ENCODE results near the gene XIRP2. TPM values are rescaled to one million over a fixed set of nuclear protein-coding genes. Genes with fewer than 3 reads are reported as not detected.

XIRP2 gene, protein sequence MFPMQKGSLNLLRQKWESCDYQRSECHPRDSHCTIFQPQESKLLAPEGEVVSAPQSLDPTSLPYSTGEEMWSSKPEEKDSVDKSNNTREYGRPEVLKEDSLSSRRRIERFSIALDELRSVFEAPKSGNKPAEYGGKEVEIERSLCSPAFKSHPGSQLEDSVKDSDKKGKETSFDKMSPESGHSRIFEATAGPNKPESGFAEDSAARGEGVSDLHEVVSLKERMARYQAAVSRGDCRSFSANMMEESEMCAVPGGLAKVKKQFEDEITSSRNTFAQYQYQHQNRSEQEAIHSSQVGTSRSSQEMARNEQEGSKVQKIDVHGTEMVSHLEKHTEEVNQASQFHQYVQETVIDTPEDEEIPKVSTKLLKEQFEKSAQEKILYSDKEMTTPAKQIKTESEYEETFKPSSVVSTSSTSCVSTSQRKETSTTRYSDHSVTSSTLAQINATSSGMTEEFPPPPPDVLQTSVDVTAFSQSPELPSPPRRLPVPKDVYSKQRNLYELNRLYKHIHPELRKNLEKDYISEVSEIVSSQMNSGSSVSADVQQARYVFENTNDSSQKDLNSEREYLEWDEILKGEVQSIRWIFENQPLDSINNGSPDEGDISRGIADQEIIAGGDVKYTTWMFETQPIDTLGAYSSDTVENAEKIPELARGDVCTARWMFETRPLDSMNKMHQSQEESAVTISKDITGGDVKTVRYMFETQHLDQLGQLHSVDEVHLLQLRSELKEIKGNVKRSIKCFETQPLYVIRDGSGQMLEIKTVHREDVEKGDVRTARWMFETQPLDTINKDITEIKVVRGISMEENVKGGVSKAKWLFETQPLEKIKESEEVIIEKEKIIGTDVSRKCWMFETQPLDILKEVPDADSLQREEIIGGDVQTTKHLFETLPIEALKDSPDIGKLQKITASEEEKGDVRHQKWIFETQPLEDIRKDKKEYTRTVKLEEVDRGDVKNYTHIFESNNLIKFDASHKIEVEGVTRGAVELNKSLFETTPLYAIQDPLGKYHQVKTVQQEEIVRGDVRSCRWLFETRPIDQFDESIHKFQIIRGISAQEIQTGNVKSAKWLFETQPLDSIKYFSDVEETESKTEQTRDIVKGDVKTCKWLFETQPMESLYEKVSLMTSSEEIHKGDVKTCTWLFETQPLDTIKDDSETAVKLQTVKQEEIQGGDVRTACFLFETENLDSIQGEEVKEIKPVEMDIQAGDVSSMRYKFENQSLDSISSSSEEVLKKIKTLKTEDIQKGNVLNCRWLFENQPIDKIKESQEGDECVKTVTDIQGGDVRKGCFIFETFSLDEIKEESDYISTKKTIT (N-terminal part only)
- total RNA-seq = 9.4 and 35.7 TPM in 2 replicates
- polyA plus RNA-seq (2012) = 1.1 TPM

DNA sequence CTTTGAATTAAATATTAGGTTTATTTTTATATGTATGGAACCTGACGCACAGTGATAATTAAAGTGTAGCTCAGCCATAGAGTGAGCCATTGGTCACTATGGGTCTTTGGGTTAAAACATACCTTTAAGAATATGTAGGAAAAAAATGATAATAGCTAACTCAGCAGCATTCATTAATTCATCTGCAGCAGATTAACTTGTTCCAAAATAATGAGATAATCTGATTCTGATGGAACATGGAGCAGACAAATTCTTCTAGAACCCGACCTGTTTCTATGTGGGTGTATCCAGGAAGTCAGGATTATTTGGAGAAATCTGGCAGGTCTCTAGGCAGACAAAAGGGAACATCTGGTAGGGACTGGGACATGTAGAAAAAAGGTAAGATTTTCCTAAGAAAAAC, at the start of gene XIRP2:
XIRP2 (plus strand) TSS at position 301 of the 400 bp plus-strand sequence. CDS start 15,003 bp downstream, outside the sequence.
- DNase-seq (ENCODE audit: low read depth) = no peak

DNA sequence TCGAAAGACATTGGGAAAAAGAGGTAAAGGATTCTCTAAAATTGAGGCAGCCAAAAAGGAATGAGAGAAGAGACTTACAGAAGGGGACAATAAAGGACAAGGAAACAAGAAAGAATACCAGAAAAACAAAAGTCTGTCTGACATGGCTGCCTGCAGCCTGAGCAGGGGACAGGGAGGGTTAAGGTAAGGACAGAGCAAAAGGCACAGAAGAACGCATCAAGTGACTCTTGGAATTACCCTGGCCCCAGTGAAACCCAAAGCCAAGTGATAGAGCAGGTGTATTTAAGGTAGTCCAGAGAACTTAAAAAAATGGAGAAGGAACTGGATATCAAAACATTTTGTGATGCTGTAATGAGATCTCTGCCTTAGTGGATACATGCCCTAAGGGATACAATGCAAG, 47.1 kb upstream of the XIRP2 start:
- DNase-seq (ENCODE audit: low read depth) = no peak

DNA sequence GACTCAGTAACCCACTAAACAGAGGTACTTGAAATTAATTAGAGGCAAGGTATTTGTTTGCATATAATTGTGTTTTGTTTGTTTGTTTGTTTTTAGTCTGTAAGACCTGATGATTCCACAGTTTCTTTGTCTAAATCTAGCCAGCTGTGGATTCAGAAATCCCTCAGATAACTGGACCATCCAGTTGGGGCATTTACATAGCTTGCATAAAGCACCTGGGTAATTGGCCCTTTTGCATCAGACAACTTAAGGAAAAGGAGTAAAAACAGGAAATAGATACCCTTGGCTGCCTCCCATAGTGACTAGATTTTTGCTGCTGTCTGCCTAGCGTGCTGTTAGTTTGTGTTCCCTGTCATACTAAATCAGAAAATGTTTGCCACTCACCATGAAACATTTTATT, 46.6 kb upstream of the XIRP2 start:
- no peak for DNase-seq (ENCODE audit: low read depth)

DNA sequence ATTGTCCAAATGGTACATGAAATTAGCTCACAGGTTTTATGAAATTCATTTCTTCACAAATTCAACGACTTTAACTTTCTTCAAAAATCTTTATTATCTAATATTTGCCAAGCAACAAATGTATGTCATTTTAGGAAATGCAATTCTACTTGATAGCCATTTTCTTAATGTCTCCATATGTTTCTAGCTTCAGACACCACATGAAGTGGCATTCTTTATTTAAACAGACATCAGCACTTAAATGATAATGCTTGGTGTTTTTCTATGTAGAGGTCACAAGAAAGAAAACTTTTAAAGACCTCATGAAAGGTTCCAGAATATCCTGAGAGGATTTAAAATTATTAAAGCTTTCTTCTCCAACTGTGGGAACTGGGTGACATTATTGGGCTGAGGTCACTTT, 44.2 kb upstream of the XIRP2 start:
- no peak for DNase-seq (ENCODE audit: low read depth)

DNA sequence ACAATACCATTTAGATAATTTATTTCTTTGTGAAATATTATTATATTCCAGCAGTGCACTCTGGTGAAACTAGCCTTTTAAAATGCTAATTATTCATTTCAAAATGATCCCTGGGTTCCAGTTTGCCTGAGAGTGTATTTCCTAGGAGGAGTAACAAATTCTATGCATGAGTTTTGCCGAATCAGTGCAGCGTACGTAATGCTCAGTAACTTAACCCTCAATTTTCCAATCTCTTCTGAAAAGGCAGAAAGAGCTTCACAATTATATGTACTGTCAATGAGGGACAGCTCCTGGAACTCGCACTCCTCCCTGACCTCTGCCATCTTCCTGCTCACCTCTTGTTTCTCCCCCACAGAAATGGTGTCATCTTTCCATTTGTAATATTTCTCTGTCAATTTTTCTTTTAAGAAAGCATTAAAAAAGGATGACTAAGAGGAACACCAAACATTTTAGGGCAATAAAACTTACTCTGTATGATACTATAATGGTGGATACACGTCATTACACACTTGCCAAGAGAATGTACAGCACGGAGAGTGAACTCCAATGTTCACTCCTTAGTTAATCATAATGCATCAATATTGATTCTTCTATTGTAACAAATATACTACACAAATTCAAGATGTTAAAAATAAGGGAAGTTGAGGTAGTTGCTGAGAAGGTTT, 25.7 kb upstream of the XIRP2 start:
- no peak for DNase-seq (ENCODE audit: low read depth)

DNA sequence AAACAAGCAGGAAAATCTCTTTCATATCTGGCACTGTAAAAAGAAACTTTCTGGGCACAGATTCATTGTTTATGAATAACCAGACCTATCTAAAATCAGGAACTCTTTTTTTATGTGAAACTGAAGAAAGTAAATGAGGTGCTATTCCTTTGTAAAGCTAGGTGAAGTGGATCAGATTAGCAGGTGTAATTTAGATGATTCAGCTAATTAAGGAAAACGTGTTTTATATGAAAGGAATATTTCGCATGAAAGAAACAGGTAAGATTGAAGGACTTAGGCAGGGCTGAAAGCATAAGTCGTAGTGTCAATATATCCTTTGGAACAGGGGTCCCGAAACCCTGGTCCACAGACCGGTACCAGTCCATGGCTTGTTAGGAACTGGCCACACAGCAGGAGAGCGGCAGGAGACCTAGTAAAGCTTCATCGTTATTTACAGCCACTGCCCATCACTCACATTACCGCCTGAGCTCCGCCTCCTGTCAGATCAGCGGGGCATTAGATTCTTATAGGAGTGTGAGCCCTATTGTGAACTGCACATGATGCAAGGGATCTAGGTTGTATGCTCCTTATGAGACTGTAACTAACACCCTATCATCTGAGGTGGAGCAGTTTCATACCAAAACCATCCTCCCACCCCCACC, 20.3 kb upstream of the XIRP2 start:
- no peak for DNase-seq (ENCODE audit: low read depth)

DNA sequence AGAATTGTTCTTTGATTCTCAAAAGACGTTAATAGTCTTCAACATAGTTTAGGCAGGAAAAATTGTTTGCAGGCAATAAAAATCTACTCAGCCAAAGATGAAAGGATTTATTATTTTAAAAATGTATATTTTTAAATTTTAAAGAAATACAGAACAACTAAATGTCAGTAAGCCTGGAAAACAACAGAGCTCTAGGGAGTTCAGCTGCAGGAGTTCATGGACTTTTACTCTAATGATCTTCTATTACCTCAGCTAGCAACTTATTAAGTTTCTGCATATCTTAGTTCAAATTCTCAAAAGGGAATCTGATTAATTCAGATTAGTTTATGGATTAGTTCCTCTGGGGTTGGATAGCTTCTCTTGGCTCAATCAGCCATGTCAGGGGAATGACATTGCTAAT, 17.9 kb upstream of the XIRP2 start:
- no peak for DNase-seq (ENCODE audit: low read depth)

DNA sequence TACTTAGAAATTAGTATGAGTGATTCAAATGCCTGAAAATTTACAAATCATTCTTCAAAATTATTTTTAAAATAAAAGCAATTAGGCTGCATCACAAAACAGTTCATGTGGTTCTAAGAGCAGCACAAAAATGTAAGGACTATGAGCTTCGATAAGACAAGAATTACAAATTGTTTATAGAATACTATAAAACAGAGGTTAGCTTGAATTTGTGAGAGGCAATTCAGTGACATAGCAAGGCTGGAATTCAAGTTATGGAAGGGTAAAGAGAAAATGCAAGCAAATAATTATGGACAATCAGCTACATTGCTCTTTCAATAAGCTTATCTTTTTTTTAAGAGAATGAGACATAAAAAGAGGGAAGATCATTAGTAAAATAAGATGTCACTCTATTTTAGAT, 7.1 kb upstream of the XIRP2 start:
- DNase-seq (ENCODE audit: low read depth) = no peak

DNA sequence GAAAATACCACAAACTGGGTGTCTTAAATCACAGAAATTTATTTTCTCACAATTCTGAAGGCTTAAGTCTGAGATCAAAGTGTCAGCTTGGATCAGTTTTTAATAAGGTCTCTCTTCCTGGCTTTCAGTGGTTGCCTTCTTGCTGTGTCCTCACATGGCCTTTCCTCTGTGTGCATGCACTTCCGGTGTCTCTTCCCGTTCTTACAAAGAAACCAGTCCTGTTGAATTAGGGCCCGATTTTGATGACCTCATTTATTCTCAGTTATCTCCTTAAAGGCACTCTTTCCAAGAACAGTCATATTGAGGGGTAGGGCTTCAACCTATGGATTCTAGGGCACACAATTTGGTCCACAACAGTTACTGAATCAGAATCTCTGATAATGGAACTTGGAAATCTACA, 5.4 kb upstream of the XIRP2 start:
- DNase-seq (ENCODE audit: low read depth) = no peak

DNA sequence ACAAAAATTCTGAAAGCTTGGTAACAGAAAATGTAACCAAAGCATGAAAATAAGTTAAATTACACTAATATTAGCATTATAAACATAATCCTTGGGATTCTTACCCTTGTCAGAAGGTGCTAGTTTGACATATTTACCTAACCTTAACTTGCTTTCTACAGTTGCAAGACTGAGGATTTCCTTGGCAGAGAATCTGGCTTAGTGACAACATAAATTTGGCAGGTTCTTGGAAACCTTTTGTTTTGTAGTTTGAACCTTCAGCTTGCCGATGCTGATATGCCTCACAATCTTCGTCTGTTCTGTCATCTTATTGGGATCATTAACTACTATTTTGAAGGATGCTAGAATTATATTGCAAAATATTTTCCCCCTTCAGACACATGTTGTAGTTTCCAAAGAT, 3.4 kb downstream of the XIRP2 start:
- no peak for DNase-seq (ENCODE audit: low read depth)

DNA sequence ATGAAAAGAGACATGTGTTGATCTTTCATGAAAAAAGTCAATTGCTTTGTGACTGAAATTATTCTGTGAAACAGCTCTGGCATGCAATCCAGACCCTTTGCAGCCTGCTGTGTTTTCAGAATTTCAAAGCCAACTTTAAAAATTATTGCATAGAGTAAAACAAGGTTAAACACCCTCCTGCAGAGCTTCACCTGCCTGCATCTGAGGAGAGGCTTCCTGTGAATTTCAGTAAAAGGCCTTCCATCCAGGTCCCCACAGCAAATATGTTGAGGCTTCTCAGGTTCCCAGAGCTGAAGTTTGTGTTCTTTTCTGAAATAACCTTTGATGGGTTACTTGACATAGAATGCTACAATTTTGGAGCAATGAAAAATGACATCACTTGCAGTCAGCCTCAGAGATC, 4.1 kb downstream of the XIRP2 start:
- DNase-seq (ENCODE audit: low read depth) = no peak

DNA sequence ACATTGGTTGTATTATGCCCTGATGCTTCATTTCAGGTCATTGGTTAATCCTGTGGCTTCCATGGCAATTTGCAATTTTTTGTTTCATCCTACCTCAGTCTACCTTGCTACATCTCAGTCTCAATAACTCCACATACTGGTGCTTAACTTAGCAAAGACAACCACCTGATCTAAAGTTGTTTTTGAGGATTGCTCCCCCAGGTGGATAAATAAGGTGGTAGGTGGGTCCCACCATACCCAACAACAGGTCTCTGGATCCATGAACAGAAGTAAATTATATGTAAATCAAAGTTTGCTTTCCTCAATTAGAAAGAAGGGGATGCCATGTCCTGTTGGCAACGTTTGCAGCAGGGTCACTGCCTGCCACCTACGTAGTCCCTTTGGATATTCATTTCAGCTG, 7.0 kb downstream of the XIRP2 start:
- DNase-seq (ENCODE audit: low read depth) = no peak

DNA sequence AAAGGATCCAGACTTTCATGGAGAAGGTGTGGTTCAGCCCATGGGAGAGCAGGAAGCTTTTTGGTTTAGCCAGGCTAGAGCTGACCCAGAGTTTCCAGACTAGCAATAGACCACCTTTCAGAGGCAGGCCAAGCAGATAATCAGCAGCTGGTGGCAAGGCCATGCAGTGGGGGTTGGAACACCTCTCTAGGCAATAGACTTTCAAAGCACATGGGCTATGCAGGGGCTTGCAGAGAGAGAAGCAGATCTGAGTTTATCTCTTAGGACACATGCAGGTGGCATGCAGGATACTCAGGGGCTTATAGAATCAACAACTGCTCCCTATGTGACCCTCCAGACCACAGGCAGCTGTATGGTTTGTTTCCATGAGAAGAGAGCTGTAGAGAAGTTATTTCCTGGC, 9.4 kb downstream of the XIRP2 start:
- DNase-seq (ENCODE audit: low read depth) = no peak

DNA sequence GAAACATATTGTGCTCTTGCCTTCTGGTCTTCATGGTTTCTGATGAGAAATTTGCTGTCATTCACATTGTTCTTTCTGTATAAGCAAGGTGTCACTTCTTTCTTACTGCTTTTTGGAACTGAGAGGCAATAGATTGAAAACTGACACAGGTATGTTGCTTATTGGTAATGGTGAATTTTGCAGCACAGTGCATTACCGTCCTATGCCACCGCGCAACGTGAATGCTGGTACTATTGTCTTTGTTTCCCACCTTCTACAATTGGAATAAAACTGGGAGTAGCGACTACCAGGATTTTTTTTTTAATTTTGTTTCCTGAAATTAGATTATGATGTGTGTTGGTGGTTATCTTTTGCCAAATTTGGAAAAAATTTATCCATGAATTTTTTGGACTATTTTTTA, 11.4 kb downstream of the XIRP2 start:
- DNase-seq (ENCODE audit: low read depth) = no peak

DNA sequence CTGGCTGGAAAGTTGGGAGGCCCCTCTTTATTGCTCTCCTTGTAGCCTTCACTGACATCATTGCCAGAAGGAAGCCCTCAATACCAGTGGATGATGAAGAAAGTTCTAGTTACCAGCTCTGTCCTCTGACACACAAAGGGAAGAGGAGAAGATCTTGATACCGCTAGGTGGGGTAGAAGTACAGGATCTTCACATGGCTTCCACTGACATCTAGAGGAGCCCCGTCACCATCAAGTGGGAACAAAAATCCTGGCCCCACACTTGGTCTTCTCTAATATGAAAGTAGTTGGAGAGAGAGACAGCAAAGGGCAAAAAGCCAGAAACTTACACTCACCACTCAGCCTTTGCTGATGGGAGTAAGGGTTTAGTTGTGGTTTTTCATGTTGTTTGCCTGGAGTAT, 12.4 kb downstream of the XIRP2 start:
- DNase-seq (ENCODE audit: low read depth) = peak; percentile 1

DNA sequence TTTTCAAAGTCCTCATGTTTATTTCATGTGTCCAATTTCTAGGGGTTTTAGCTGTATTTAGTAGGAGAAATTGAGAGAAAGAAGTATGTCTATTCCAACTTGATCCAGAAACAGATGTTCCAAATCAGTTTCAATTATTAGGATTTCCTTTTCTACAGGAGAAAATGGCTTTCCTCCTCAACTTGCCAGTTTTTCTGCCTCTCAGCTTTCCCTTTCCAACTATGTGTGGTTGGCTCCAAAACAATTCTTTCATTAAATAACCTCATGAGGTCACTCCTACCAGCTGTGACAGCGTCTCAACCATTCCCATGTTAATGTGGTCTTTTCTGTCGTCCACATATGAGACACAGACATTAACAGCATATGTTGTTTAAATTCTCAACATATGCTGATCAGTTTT, 13.1 kb downstream of the XIRP2 start:
- peak; percentile 0 for DNase-seq (ENCODE audit: low read depth)

DNA sequence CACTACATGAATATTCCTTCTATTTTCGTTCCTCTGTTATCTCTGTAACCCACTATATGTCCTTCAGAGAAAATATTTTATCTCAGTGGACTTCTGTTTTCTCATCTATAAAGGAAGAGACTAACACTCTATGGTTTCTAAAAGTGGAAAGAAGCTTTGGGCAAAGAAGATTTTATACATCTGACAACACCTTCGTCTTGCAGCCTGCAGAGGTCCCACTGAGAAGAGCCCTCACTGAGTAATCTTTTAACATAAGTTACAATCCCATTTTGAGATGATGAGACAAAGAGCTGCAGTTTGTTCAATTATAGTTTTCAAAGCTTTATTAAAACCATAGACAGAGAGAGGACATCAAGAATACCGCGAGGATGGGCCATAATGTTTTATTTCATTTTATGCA, 28.7 kb downstream of the XIRP2 start:
- no peak for DNase-seq (ENCODE audit: low read depth)

DNA sequence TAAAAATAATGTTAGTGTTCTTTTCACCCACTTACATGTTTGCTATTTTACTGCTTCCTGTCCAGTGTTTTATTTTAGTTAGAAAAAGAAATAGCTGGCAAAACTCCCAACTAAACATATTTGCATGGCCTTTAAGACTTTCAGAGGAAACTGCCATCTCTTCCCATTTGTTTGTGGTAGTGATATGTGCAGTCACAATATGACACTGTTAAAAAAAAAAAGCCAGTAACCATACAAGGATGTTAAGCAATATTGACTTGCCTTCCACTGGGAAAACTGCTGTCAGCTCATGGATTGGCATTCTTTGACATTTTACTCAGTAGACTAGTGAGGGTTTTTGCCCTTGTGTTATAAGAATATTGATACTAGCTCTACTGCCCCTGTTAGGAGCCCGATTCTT, 29.1 kb downstream of the XIRP2 start:
- no peak for DNase-seq (ENCODE audit: low read depth)

DNA sequence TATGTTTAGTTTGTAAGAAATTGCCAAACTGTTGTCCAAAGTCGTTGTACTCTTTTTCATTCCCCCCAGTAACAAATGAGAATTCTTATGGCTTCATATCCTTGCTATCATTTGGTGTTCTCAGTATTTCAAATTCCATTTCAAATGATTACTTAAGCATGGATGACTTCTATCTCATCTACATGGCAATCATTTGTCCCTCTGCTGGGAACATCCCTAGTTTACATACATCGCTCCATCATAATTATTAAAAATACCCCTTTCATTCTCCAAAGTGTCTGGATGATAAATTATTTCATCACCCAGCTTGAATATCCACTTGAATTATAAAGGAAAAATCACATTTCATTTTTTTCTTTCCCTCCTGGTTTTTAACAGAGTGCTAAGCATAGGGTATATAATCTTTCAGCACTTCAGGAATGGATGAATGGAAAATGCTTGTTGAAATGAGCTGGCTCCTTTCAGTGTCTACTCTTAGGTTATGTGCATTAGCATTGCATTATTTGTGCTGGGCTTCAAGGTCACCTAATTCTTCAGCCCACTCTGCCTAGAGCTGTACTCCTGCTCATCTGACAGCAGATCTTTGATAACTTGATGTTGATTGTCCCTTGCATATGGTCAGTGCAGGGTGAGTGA, 33.1 kb downstream of the XIRP2 start:
- no peak for DNase-seq (ENCODE audit: low read depth)

DNA sequence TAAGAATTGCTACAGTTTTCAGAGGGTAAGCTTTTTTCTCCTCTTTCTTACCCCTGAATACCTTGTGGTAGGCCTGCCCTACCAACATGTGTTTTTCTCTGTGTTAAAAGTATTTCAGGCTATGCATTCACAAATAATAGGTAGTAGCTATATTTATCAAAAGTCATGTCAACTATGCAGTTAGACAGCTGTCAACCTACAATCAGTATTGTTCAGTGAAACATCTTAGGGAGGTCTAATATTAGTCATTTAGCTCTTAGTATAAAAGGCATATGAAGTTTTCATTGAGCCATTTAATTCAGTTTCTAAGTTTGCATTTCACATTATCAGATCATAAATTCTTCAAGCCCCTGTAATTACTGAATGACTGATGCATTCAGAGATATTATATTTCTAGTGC, 36.7 kb downstream of the XIRP2 start:
- no peak for DNase-seq (ENCODE audit: low read depth)

All from myocyte (in vitro differentiated cells).